ENCODE measurements around the gene RAPGEF6.

GRCh38 chr5:131405674-131406073 lies 229.4 kb downstream of the RAPGEF6 start:
- TF ChIP-seq POLR2A (IDR thresholded peaks at IDR 0.05; ENCODE audit: low read length) (no peak), GATA1 (IDR thresholded peaks at IDR 0.05; ENCODE audit: low read depth, low read length) (no peak)

Measured in erythroblast (primary cell).